Activated CD4-positive, alpha-beta T cell treated with anti-CD3 and anti-CD28 coated beads, Interleukin-2, amount 50 U/mL, for 16 hours (primary cell): ENCODE measurements around the gene ECSCR.
"Not testable (repeated sequence)": the region's sequence is repeated elsewhere in the genome, so short reads cannot be mapped to it uniquely, and the experiment has no call there.

Experiments
- DNase-seq: peaks from one replicate; pipeline ENCODE4 v3.0.0-alpha.2; 2020

ECSCR gene

DNA sequence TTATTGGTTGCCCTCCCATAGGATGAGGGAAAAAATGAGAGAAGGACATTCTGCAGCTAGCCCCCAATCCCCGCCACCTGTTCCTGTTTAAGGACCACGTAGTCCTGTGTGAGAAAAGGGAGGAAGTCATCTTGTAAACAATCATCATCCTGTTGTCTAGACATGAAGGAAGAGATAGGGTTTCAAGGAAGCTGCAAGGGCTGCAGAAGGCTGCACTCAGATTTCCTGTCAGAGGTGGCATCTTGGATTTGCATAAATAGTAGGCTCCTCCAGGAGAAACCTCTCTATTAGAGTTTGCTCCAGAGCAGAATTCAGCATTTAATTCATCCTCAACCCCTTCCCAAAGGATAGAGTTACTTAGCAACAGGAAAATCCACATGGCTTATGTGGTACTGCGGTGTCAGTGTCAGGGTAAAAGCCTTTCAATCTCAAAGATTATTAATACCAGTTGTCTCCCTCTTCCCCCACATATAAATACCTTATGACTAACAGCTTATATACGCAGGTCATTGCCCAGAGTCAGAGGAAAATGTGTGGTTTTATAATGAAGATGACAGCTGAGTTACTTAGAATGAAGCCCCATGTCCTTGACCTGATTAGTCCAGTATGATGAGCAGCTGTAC, 18.6 kb downstream of the ECSCR start:
- peak; percentile 38 for DNase-seq

- not testable (repeated sequence) for DNase-seq
Observed at GRCh38 chr5:139440416-139440815, 22.1 kb downstream of the ECSCR start.

- peak; percentile 93 for DNase-seq
Observed at GRCh38 chr5:139439013-139439903, 23.3 kb downstream of the ECSCR start, which contains the start of gene DNAJC18. DNAJC18 (minus strand) TSS chr5:139439525; CDS start chr5:139439445, 80 bp downstream.

DNA sequence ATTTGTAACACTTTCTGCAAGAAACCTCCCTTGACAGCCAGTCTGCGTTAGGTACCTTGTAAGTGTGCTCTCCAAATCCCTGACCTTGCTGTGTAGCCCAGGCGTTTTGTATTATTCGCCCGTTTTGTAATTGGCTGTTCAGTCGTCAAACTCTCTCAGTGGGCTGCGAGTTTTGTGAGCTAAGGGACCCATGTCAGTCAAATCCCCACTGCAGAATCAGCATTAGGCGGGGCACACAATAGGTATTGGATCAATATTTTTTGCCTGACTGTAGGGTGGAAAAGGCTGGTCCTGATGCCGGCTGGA, 23.9 kb downstream of the ECSCR start:
- DNase-seq: no peak

- DNase-seq: no peak
Observed at GRCh38 chr5:139435676-139436075, 26.9 kb downstream of the ECSCR start.

GRCh38 chr5:139431706-139432105, 30.8 kb downstream of the ECSCR start:
- DNase-seq: no peak

GRCh38 chr5:139430015-139430414, 32.5 kb downstream of the ECSCR start:
- DNase-seq: no peak

DNA sequence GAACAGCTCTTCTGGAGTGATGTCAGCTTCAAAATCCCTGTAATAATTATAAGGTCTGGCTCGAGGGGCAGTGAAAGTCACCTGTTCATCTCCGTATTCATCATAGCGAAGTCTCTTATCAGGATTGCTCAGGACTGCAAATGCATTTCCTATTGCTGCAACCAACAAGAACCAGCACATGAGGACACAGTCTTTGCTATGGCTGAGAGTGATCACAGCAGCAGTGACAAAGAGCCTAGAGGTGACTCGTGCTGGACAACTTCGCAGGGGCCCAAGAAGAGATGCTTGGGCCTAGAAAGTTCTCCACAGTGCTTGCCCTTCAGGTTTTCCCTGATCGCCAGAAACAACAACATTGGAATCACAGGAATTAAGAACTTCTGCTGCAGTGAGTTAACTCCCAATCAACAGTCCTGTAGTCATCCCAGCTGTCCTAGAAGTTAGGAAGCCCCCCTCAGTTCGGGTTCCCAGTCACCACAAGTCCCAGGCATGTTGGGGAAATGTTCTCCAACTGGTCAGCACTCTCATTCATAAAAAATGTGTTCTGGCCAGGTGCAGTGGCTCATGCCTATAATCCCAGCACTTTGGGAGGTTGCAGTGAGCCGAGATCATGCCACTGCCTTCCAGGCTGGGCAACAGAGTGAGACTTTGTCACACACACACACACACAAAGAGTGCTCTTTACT, 36.2 kb downstream of the ECSCR start:
- DNase-seq: no peak

DNA sequence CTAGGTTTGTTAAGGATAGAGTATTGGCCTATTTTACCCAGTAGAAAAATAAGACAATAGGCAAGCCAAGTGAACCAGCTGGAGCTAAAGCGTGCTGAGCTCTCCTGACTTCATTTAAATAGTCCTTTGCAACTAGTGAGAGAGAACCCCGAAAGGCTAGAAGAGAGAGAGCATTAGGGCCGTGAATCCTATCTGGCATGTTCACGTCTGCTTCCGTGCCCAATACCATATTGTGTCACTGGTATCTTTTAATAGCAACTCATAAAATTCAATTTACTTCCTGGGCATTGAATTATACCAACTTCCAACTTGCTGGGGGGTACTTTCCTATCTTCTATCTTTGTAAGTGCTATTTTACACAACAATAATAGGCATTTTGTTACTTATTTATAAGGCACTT, 37.0 kb downstream of the ECSCR start:
- DNase-seq: no peak

GRCh38 chr5:139422307-139422893, 40.1 kb downstream of the ECSCR start:
- DNase-seq: peak; percentile 87

DNA sequence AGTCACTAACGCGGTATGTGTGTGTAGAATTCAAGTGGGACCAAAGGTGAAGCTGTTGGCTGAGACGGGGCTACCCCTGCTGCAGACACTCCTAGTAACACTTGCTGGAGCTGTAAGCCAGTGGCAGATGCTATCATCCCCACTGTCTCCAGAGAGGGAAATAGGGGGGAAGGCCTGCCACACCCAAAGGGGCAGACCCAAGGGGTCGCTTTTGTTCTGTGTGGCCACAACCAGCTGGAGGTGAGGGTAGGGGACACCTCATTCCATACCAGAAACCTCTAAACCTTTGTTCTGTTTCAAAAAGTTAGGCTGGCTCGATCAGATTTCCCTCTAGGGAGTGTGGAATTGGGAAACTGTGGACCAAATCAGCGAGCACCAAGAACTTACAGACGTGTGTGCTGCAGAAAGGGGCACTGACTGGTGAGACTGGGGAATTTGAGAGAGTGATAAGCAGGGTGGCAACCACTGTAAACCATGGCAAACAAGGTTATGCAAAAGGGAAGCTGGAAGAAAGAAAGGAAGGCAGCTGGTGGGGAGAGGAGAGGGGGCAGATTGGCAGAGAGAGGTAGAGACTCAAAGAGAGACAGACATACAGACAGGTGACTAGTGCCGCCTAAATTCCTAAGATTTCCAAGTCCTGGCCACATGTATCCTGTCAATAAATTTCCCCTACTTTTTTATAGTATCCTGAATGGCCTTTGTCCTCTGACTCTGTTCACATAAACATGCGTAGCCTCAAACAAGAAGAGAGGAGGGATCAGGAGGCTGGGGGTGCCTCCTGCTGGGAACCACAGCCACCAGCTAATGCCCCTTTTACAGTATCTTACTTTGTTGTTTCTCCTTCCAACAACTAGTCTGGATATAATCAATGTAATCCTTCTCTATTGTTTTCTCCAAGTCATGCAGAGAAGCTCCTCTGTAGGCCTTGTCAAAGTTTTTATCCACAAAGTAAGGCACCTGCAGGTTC, 43.0 kb downstream of the ECSCR start:
- DNase-seq: no peak

DNA sequence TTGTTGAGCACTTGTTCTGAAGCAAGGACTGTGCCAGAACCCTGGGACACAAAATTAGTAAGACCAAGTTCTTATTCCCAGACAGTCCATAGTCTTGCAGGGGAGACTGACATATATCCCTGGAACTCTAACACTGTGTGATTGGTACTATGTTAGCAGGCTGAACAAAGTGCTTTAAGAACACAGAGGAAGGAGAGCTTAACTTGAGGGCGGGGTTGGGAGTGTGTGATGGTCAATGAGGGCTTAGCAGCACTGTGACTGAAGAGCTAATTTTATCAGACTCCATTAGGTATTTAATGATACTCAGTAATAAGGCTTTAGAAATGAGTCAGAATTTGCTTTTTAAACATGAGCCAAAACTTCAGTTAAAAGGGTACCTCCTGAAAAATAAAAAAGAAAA, 43.8 kb downstream of the ECSCR start:
- DNase-seq: no peak

GRCh38 chr5:139417214-139417613, 45.3 kb downstream of the ECSCR start:
- no peak for DNase-seq

DNA sequence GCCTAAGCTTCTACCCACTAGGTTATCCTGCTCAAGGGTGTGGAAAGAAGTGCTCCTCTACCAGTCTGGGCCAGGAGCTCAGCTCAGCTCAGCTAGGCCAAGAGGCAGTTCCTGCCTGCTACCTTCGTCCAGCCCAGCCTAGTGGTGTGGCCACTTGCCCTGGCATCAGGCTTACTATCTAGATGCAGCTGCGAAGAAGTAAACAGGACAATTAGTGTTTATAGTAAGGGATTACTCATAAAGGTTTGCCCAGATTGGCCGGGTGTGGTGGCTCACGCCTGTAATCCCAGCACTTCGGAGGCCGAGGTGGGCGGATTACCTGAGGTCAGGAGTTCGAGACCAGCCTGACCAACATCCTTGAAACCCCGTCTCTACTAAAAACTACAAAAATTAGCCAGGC, 45.9 kb downstream of the ECSCR start:
- no peak for DNase-seq

GRCh38 chr5:139415869-139416268, 46.7 kb downstream of the ECSCR start:
- DNase-seq: no peak

- DNase-seq: peak; percentile 86
Observed at GRCh38 chr5:139415221-139415861, 47.2 kb downstream of the ECSCR start.

GRCh38 chr5:139414581-139415130, 47.9 kb downstream of the ECSCR start:
- no peak for DNase-seq

DNA sequence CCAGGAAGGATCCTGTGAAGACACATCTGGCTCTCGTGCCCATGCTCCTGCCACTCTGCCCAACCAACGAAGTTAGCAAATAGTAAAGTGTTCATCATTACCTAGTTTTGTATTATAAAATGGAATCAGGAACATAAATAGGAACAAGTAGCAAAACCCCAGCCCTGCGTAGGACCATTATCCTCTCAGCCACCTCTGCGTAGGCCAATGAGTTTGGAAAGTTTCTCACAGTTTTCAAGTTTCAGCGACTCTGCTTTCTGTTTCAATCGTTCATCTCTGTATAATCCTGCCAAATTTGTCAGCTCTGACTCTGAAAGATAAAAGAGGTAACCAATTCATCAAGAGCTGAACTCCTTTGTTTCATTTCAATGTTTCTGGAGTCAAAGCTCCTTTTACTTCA, 48.6 kb downstream of the ECSCR start:
- no peak for DNase-seq

DNA sequence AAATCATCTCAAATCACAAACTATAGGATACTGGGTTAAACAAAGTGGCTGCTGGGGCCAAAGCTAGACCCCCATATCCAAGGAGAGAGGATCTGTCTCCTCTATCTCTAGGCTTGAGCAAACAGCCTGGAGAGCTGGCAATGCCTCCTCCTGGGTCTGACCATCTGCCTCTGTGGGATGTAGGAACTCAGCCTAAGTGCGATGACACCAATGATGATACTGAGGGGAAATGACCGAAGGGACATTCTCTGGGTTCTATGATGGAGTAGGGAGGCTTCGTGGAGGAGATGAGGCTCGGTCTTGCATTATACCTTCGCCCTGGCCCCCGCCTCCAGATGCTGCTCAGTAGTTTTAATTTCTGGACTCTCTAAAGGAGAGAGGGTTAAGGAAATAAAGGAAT, 49.4 kb downstream of the ECSCR start:
- DNase-seq: no peak

DNA sequence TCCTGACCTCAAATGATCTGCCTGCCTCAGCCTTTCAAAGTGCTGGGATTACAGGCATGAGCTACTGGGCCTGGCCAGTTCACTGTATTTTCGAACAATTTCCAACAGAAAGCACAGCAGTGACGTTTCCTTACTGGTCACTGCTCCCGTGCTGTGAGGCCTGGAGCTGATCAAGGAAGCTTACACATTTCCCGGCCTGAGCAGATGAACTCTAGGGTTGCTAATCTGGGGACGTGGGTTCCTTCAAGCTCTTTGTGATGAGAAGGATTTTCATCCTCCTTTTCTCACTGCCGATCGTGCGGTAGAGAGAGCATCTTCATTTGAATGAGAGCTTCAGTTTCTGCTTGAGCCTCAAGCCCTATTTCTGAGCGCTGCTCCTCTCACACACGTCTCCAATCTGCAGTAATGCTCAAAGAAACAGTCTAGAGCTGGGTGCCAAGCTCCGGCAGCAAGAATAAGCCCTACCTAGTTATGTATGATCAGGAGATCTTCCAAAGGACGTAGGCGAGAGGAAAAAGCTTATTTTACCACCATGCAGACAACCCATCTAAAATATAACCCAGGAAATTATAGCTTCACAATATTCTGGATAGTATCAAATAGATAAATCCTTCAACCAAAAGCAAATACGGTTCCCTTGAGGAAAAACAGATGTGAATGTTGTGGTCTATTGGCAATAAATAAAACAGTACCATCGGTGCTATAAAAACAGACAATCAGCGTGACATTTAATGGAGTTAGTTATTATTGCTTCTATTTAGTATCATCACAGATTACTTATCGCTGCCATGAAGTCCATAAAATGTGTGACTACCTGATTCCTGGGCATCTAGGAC, 51.3 kb downstream of the ECSCR start:
- DNase-seq: no peak
